H1 (cell line): ENCODE measurements around the gene TEDC1. TPM values are rescaled to one million over a fixed set of nuclear protein-coding genes. Genes with fewer than 3 reads are reported as not detected.

ENCODE experiments used
- CTCF ChIA-PET: fragments of 300-600 bp; sonication (Branson Sonifier 250); formaldehyde crosslinking; loops from one replicate; lab custom pipeline; 2021; ENCODE audit not compliant: partially characterized antibody; lab: Charles Lee
- POLR2A ChIA-PET: fragments of 300-600 bp; sonication (Branson Sonifier 250); formaldehyde crosslinking; loops from one replicate; lab custom pipeline; 2021; ENCODE audit warnings: inconsistent platforms; ENCODE audit not compliant: partially characterized antibody; lab: Charles Lee
- DNase-seq, 2 experiments: peaks; one replicate each; pipeline versions ENCODE4 v3.0.0 to v3.0.0-alpha.2; 2010 to 2022; ENCODE audit warnings: low spot score in 2 of 2, low read depth in 1 of 2, mixed read lengths in 1 of 2
- FAIRE-seq: peaks from 2 replicates; lab custom pipeline; 2011; peaks lifted over from hg19 to GRCh38; lab: Jason Lieb, UNC
- H2AFZ ChIP-seq: 2 replicates; pipeline ENCODE4 v1.8.1; 2012; ENCODE audit warnings: low read length, inconsistent platforms
- H2AK5ac ChIP-seq: 2 replicates; pipeline ENCODE4 v1.6.1; 2013; ENCODE audit warnings: low read depth, low read length
- H2BK120ac ChIP-seq: replicated peaks from 2 replicates; pipeline ENCODE3; 2013; ENCODE audit warnings: low read depth, low read length, inconsistent platforms
- H2BK12ac ChIP-seq: 2 replicates; pipeline ENCODE4 v1.6.1; 2013; ENCODE audit warnings: low read depth, low read length
- H2BK15ac ChIP-seq: 2 replicates; pipeline ENCODE4 v1.6.1; 2013; ENCODE audit warnings: low read length
- H2BK20ac ChIP-seq: 2 replicates; pipeline ENCODE4 v1.6.1; 2013; ENCODE audit warnings: low read length
- H2BK5ac ChIP-seq: 2 replicates; pipeline ENCODE4 v1.6.1; 2013; ENCODE audit warnings: low read depth, low read length
- H3K14ac ChIP-seq: 2 replicates; pipeline ENCODE4 v1.6.1; 2013; ENCODE audit warnings: inconsistent platforms; ENCODE audit not compliant: insufficient read length
- H3K18ac ChIP-seq: 2 replicates; pipeline ENCODE4 v1.6.1; 2013; ENCODE audit warnings: low read length; ENCODE audit errors: extremely low read depth
- H3K23ac ChIP-seq: 2 replicates; pipeline ENCODE4 v1.6.1; 2013; ENCODE audit warnings: inconsistent platforms; ENCODE audit not compliant: insufficient read length
- H3K23me2 ChIP-seq: 2 replicates; pipeline ENCODE4 v1.6.1; 2013; ENCODE audit warnings: low read depth, low read length
- H3K27ac ChIP-seq: 2 replicates; pipeline ENCODE4 v1.6.1; 2011; ENCODE audit warnings: low read depth, low read length, inconsistent platforms
- H3K27me3 ChIP-seq, 4 experiments: replicated peaks in 1 of 4; 1 replicate in 1 of 4; 2 replicates in 3 of 4; pipeline versions ENCODE4 v1.6.1 to v1.8.1; 2011 to 2013; ENCODE audit warnings: low read length in 3 of 4, mild to moderate bottlenecking in 3 of 4, inconsistent platforms in 2 of 4, mixed read lengths in 2 of 4, moderate library complexity in 1 of 4; ENCODE audit not compliant: control insufficient read depth in 3 of 4, insufficient read depth in 3 of 4; ENCODE audit errors: extremely low read depth in 1 of 4
- H3K36me3 ChIP-seq, 4 experiments: 2 replicates each; pipeline versions ENCODE4 v1.6.1 to v1.8.1; 2011 to 2013; ENCODE audit warnings: mild to moderate bottlenecking in 4 of 4, low read length in 3 of 4, moderate library complexity in 2 of 4, control low read depth in 1 of 4, inconsistent platforms in 1 of 4; ENCODE audit not compliant: insufficient read depth in 4 of 4, control insufficient read depth in 2 of 4
- H3K4ac ChIP-seq: replicated peaks from 2 replicates; pipeline ENCODE3; 2013; ENCODE audit warnings: low read length, low read depth, mixed read lengths, inconsistent platforms; ENCODE audit not compliant: insufficient read length
- H3K4me1 ChIP-seq, 4 experiments: replicated peaks in 1 of 4; 1 replicate in 1 of 4; 2 replicates in 3 of 4; pipeline versions ENCODE4 v1.6.1 to v1.8.1; 2011 to 2013; ENCODE audit warnings: low read length in 3 of 4, inconsistent platforms in 2 of 4, mixed read lengths in 1 of 4; ENCODE audit not compliant: insufficient read depth in 4 of 4, control insufficient read depth in 3 of 4
- H3K4me2 ChIP-seq, 2 experiments: 2 replicates each; pipeline versions ENCODE4 v1.6.1 to v1.8.1; 2011 to 2013; ENCODE audit warnings: low read depth in 2 of 2, low read length in 2 of 2, control low read depth in 1 of 2, inconsistent platforms in 1 of 2, mild to moderate bottlenecking in 1 of 2; ENCODE audit not compliant: insufficient read depth in 1 of 2
- H3K4me3 ChIP-seq, 4 experiments: fragments of 200-600, 300-600 bp in 1 of 4; sonication (generic), shearing (Covaris generic), sonication (Bioruptor Twin) in 1 of 4; 2 replicates each; pipeline versions ENCODE4 v1.5.1 to v1.8.1; 2011 to 2016; ENCODE audit warnings: low read length in 4 of 4, low read depth in 3 of 4, control low read depth in 2 of 4, inconsistent platforms in 2 of 4, mild to moderate bottlenecking in 2 of 4, mixed read lengths in 1 of 4, moderate library complexity in 1 of 4; ENCODE audit not compliant: insufficient read depth in 2 of 4; ENCODE audit errors: extremely low read depth in 1 of 4
- H3K56ac ChIP-seq: replicated peaks from 2 replicates; pipeline ENCODE3; 2013; ENCODE audit warnings: low read depth, mild to moderate bottlenecking, mixed read lengths, low read length, inconsistent platforms; ENCODE audit not compliant: insufficient read length
- H3K79me1 ChIP-seq: 2 replicates; pipeline ENCODE4 v1.6.1; 2013; ENCODE audit warnings: low read depth, low read length, control low read depth
- H3K79me2 ChIP-seq, 2 experiments: 2 replicates each; pipeline versions ENCODE4 v1.6.1 to v1.8.1; 2012 to 2013; ENCODE audit warnings: low read length in 2 of 2, mild to moderate bottlenecking in 2 of 2, inconsistent platforms in 1 of 2; ENCODE audit not compliant: insufficient read depth in 2 of 2, control insufficient read depth in 1 of 2
- H3K9ac ChIP-seq, 4 experiments: replicated peaks in 1 of 4; 1 replicate in 1 of 4; 2 replicates in 3 of 4; pipeline versions ENCODE4 v1.6.1 to v1.8.1; 2011 to 2013; ENCODE audit warnings: low read depth in 3 of 4, low read length in 3 of 4, control low read depth in 2 of 4, mild to moderate bottlenecking in 2 of 4, moderate library complexity in 2 of 4, inconsistent platforms in 1 of 4; ENCODE audit errors: extremely low read depth in 1 of 4
- H3K9me3 ChIP-seq, 2 experiments: 2 replicates each; pipeline versions ENCODE4 v1.6.1 to v1.8.1; 2012 to 2013; ENCODE audit warnings: mild to moderate bottlenecking in 2 of 2, moderate library complexity in 2 of 2, control low read depth in 1 of 2, inconsistent platforms in 1 of 2, low read depth in 1 of 2, low read length in 1 of 2, mixed read lengths in 1 of 2; ENCODE audit not compliant: insufficient read depth in 2 of 2
- H4K20me1 ChIP-seq, 2 experiments: replicated peaks in 1 of 2; 2 replicates each; pipeline versions ENCODE3 to v1.8.1; 2011 to 2013; ENCODE audit warnings: inconsistent platforms in 2 of 2, low read length in 2 of 2, mild to moderate bottlenecking in 1 of 2; ENCODE audit not compliant: insufficient read depth in 2 of 2, control insufficient read depth in 1 of 2
- H4K5ac ChIP-seq: 2 replicates; pipeline ENCODE4 v1.6.1; 2013; ENCODE audit warnings: low read length, low read depth, mixed read lengths, inconsistent platforms; ENCODE audit not compliant: insufficient read length
- H4K8ac ChIP-seq: 2 replicates; pipeline ENCODE4 v1.8.0; 2013; ENCODE audit warnings: mild to moderate bottlenecking, moderate library complexity, low read length, inconsistent platforms; ENCODE audit not compliant: insufficient read depth; ENCODE audit errors: extremely low read depth
- H4K91ac ChIP-seq: replicated peaks from 2 replicates; pipeline ENCODE3; 2013; ENCODE audit warnings: low read length, mixed read lengths, inconsistent platforms; ENCODE audit not compliant: insufficient read length
- RAD21 ChIP-seq, 2 experiments: IDR thresholded peaks in 1 of 2; conservative IDR thresholded peaks in 1 of 2; 2 replicates each; pipeline ENCODE4 v1.6.1; 2011; ENCODE audit warnings: low read depth in 2 of 2, low read length in 2 of 2, improper control_type of control experiment in 1 of 2, inconsistent platforms in 1 of 2, mild to moderate bottlenecking in 1 of 2, moderate library complexity in 1 of 2
- RBBP5 ChIP-seq: IDR thresholded peaks from 2 replicates; pipeline ENCODE4 v1.7.1; 2012; ENCODE audit warnings: low read depth, mild to moderate bottlenecking, inconsistent platforms, low read length, moderate library complexity, borderline replicate concordance
- RFX5 ChIP-seq: IDR thresholded peaks from 2 replicates; pipeline ENCODE4 v1.6.1; 2011; ENCODE audit warnings: low read depth, low read length, improper control_type of control experiment, borderline replicate concordance
- WGBS, 2 experiments: shearing (Covaris generic) in 1 of 2; methylation state at CpG; one replicate each; pipeline versions ENCODE4 v1.1.6 to v1.1.7; 2013 to 2015; ENCODE audit warnings: low lambda C conversion rate in 2 of 2, mixed read lengths in 2 of 2, inconsistent platforms in 1 of 2, low coverage in 1 of 2, missing lambda C conversion rate in 1 of 2; ENCODE audit not compliant: insufficient replicate concordance in 2 of 2, insufficient coverage in 1 of 2, insufficient read length in 1 of 2; ENCODE audit errors: extremely low coverage in 1 of 2, missing lambda C conversion rate in 1 of 2; 5-methylcytosine and 5-hydroxymethylcytosine counted together
- polyA plus RNA-seq, 7 experiments: library from polyadenylated mRNA; depleted of rRNA in 3 of 7; stranded (reverse) in 5 of 7; unstranded in 2 of 7; fragments of >200 nt in 5 of 7; fragments of 200-250 nt in 2 of 7; gene quantifications; 1 replicate in 5 of 7; 2 replicates in 1 of 7; 4 replicates in 1 of 7; pipeline versions ENCODE4 v1.2.1 to v1.2.3, GENCODE V29; 2011 to 2013; ENCODE audit warnings: missing spikeins in 2 of 7, mixed read lengths in 2 of 7
- total RNA-seq: library from RNA; stranded (reverse); fragmentation: NEBNext Ultra II Directional; extraction: Animal tissue kit (Norgen Biotek cat#: 25700); gene quantifications from 2 replicates; pipeline ENCODE4 v1.2.1, GENCODE V29; 2021
- TF ChIP-seq, protein P1 (sequence below): IDR thresholded peaks from 2 replicates; pipeline ENCODE4 v1.6.1; 2011; ENCODE audit warnings: low read depth, mild to moderate bottlenecking, low read length; ENCODE audit not compliant: insufficient read depth

TEDC1 gene
- total and polyA plus RNA-seq, 2 of the 8 experiments (the other 6 are each of a cell fraction or from before 2014, with no cell fraction given) = 5.6 to 14.8 TPM

DNA sequence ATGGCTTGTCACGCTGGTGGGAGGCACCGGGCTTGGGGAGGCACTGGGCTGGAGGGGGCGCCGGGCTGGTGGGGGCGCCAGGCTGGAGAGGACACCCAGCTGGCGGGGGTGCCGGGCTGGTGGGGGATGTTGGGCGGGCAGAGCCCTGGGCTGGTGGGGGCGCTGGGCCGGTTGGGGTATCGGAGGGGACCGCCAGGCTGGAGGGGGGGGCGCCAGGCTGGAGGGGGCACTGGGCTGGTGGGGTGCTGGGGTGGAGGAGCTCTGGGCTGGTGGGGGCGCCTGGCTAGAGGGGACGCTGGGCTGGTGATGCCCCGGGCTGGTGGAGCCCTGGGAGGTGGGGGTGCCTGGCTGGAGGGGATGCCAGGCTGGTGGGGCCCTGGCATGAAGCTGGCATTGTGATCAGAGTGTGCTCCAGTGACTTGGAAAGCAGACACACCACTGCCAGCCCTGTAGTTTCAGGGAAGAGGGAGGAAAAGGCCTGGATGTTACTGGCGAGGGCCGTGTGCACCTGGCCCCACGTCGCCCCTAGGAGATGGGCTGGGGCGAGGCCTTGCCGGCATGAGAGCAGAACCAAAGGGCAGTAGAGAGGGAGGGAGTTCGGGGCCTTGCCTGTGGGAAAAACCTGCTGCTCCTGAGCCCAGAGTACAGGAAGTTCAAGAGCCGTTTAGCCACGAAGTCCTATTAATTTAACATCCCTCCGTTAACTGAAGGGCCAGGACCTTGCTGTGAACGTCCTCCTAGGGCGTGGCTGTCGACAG is 13.1 kb downstream of the TEDC1 start:
- Histone ChIP-seq H3K79me1 (no peaks in the 10 kb centered on the region), H3K56ac (no peak overlapping the region), H4K20me1 (no peaks in the 10 kb centered on the region), H2BK120ac (no peak overlapping the region), H3K4me3 (no peak overlapping the region), H2AK5ac (no peak overlapping the region), H3K14ac (no peak overlapping the region), H3K4me2 (no peak overlapping the region), H3K36me3 (no peaks in the 10 kb centered on the region), H3K23ac (no peak overlapping the region), H2BK15ac (no peak overlapping the region), H3K23me2 (no peaks in the 10 kb centered on the region), H3K79me2 (no peaks in the 10 kb centered on the region), H2BK20ac (no peak overlapping the region), H3K4ac (no peak overlapping the region), H2BK5ac (no peak overlapping the region), H3K4me1 (no peaks in the 10 kb centered on the region; a peak in 1 of 7 replicates), H3K27ac (no peak overlapping the region), H4K91ac (no peak overlapping the region), H4K8ac (no peak overlapping the region), H2BK12ac (no peak overlapping the region), H3K27me3 (no peaks in the 10 kb centered on the region; a peak in 1 of 7 replicates), H3K18ac (no peak overlapping the region), H4K5ac (no peak overlapping the region), H3K9me3 (no peaks in the 10 kb centered on the region; a peak in 1 of 4 replicates), H2AFZ (no peak overlapping the region), H3K9ac (no peak overlapping the region)
- CTCF ChIA-PET = interaction anchor here (0.7 kb wide), 1 partner anchor 86 kb away, joined by 3 read pairs; no protein-coding TSS in a partner anchor
- 90% methylated on average over 11 of the region's 29 CpGs; no CpG with 5 or more reads in 1 of the 2 experiments for WGBS, 2 experiments
- POLR2A ChIA-PET = no interaction called here
- FAIRE-seq (no peak), DNase-seq (no peak)
- no peak for TF ChIP-seq RFX5
- TF ChIP-seq RAD21 (IDR thresholded peaks at IDR 0.05 in 1 of 2, conservative IDR thresholded peaks at IDR 0.05 in 1 of 2; ENCODE audit: low read depth in 2 of 2, low read length in 2 of 2) = no peak
- no peak for TF ChIP-seq RBBP5
- TF ChIP-seq, protein P1, sequence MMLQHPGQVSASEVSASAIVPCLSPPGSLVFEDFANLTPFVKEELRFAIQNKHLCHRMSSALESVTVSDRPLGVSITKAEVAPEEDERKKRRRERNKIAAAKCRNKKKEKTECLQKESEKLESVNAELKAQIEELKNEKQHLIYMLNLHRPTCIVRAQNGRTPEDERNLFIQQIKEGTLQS = no peak
